Stomach (tissue), 9 donors: ENCODE results near the gene RAB3C. TPM values are rescaled to one million over a fixed set of nuclear protein-coding genes. Genes with fewer than 3 reads are reported as not detected.
A peak's percentile ranks its signal among the peaks of the same experiment; 100 is the strongest.

Source experiments
- DNase-seq, 2 donors: peaks; one replicate each; pipeline versions ENCODE4 v3.0.0 to v3.0.0-alpha.2; 2013 to 2019
- H3K27ac ChIP-seq, 5 donors: fragments of 200-600 bp in 4 of 5; sonication (generic) in 4 of 5; one replicate each; pipeline ENCODE4 v1.5.1; 2013 to 2019; ENCODE audit warnings: mild to moderate bottlenecking in 1 of 5, moderate library complexity in 1 of 5
- H3K27me3 ChIP-seq, 3 donors: fragments of 200-600 bp; sonication (generic); one replicate each; pipeline ENCODE4 v1.5.1; 2017 to 2019; ENCODE audit warnings: mixed run types in 1 of 3
- H3K36me3 ChIP-seq, 4 donors: fragments of 200-600 bp; sonication (generic); 1 replicate in 3 of 4; 2 replicates in 1 of 4; pipeline ENCODE4 v1.5.1; 2016 to 2019
- H3K4me1 ChIP-seq, 4 donors: fragments of 200-600 bp; sonication (generic); one replicate each; pipeline ENCODE4 v1.5.1; 2016 to 2019
- H3K4me3 ChIP-seq, 4 donors: fragments of 200-600 bp; sonication (generic) in 3 of 4; one replicate each; pipeline ENCODE4 v1.5.1; 2016 to 2019; ENCODE audit warnings: mild to moderate bottlenecking in 1 of 4
- H3K9me3 ChIP-seq, 4 donors: fragments of 200-600 bp; sonication (generic); one replicate each; pipeline ENCODE4 v1.5.1; 2016 to 2019
- CTCF ChIP-seq, 7 experiments: fragments of 450-650 bp in 4 of 7; fragments of 200-600 bp in 3 of 7; sonication (generic) in 3 of 7; IDR thresholded peaks; one replicate each; pipeline ENCODE4 v1.5.1; 2016 to 2019; ENCODE audit warnings: antibody characterized with exemption in 7 of 7, control low read depth in 2 of 7, mild to moderate bottlenecking in 1 of 7
- EP300 ChIP-seq: sonication (generic); formaldehyde crosslinking; IDR thresholded peaks from one replicate; pipeline ENCODE4 v1.6.1; 2017; ENCODE audit warnings: antibody characterized with exemption
- POLR2A ChIP-seq, 4 donors: fragments of 450-650 bp; IDR thresholded peaks; one replicate each; pipeline ENCODE4 v1.6.1; 2016; ENCODE audit warnings: antibody characterized with exemption in 4 of 4, control low read depth in 2 of 4, mild to moderate bottlenecking in 1 of 4, moderate library complexity in 1 of 4
- POLR2AphosphoS5 ChIP-seq, 3 donors: sonication (generic); formaldehyde crosslinking; IDR thresholded peaks; one replicate each; pipeline ENCODE4 v1.6.1; 2016; ENCODE audit warnings: antibody characterized with exemption in 3 of 3
- WGBS, 5 donors: extraction: QIAGEN DNeasy Blood & Tissue Kit in 3 of 5; methylation state at CpG; one replicate each; pipeline versions ENCODE4 v1.1.5 to v1.1.7; 2013 to 2018; 5-methylcytosine and 5-hydroxymethylcytosine counted together
- intact Hi-C: fragments of 100-400 bp; cut with DNase I; formaldehyde crosslinking; loops from one replicate; pipeline ENCODE4 v1.15.1; 2023; ENCODE audit warnings: low total_unique reads
- polyA plus RNA-seq, 3 donors: library from polyadenylated mRNA; stranded (reverse); fragments of 200-250 nt; gene quantifications; one replicate each; pipeline ENCODE4 v1.2.3, GENCODE V29; 2013
- total RNA-seq, 5 donors: library from RNA; depleted of rRNA; stranded (reverse); fragments of >200 nt; gene quantifications; one replicate each; pipeline versions ENCODE4 v1.1.0 to v1.2.3, GENCODE V29; 2014 to 2016
- donor health status: healthy with polysubstance abuse.
- donor health status: Bipolar disorder and iron deficiency.
- donor health status: healthy.

RAB3C gene
- total and polyA plus RNA-seq, 8 donors, result 0.31 to 7.9 (median 2.2) TPM; not detected in 3

- Histone ChIP-seq H3K9me3 (no peaks in the 10 kb centered on the region), H3K36me3 (no peaks in the 10 kb centered on the region), H3K27me3 (no peaks in the 10 kb centered on the region), H3K27ac (no peak overlapping the region), H3K4me3 (no peak overlapping the region), H3K4me1 (peaks cover 0 to 8% (median 3%) of the 10 kb centered on the region in 4 donors)
- no peak for DNase-seq
- TF ChIP-seq EP300 (no peak), CTCF (IDR thresholded peaks at IDR 0.05) (no peak), POLR2AphosphoS5 (IDR thresholded peaks at IDR 0.05) (no peak), POLR2A (IDR thresholded peaks at IDR 0.05) (no peak)
- WGBS, 5 donors, result 90 to 93% (median 92%) methylated on average over 5 of the region's 5 CpGs
- intact Hi-C loops, result no loop called here
These were observed 153.3 kb downstream of the RAB3C start for GRCh38 chr5:58736214-58736613.

GRCh38 chr5:58737671-58738070 lies 154.8 kb downstream of the RAB3C start:
- no peak for DNase-seq
- peaks cover 0 to 8% (median 3%) of the 10 kb centered on the region in 4 donors for H3K4me1 ChIP-seq
- H3K9me3 ChIP-seq, result no peaks in the 10 kb centered on the region
- no peaks in the 10 kb centered on the region for H3K36me3 ChIP-seq
- H3K4me3 ChIP-seq, result no peak overlapping the region
- intact Hi-C loops, result no loop called here
- H3K27ac ChIP-seq, result no peak overlapping the region
- H3K27me3 ChIP-seq, result no peaks in the 10 kb centered on the region
- TF ChIP-seq POLR2AphosphoS5 (IDR thresholded peaks at IDR 0.05) (no peak), EP300 (no peak), CTCF (IDR thresholded peaks at IDR 0.05) (no peak), POLR2A (IDR thresholded peaks at IDR 0.05) (no peak)

- Histone ChIP-seq H3K27ac (no peak overlapping the region), H3K9me3 (no peaks in the 10 kb centered on the region), H3K4me1 (peaks cover 0 to 8% (median 3%) of the 10 kb centered on the region in 4 donors), H3K27me3 (no peaks in the 10 kb centered on the region), H3K36me3 (no peaks in the 10 kb centered on the region), H3K4me3 (no peak overlapping the region)
- WGBS, 5 donors, result 38 to 61% (median 57%) methylated on average over 2 of the region's 2 CpGs
- no peak for TF ChIP-seq EP300
- TF ChIP-seq CTCF (IDR thresholded peaks at IDR 0.05), result no peak
- TF ChIP-seq POLR2A (IDR thresholded peaks at IDR 0.05), result no peak
- no peak for TF ChIP-seq POLR2AphosphoS5 (IDR thresholded peaks at IDR 0.05)
- DNase-seq, result peak in 1 of 2 donors; percentile 35
- intact Hi-C loops, result no loop called here
These were observed 155.5 kb downstream of the RAB3C start for GRCh38 chr5:58738336-58738735.

- WGBS, 5 donors, result 45 to 70% (median 56%) methylated on average over 2 of the region's 2 CpGs
These were observed 156.2 kb downstream of the RAB3C start for GRCh38 chr5:58739051-58739450.

More at GRCh38 chr5:58739051-58739450, 156.2 kb downstream of the RAB3C start:
- Histone ChIP-seq H3K27ac (no peak overlapping the region), H3K9me3 (no peaks in the 10 kb centered on the region), H3K4me3 (no peak overlapping the region), H3K36me3 (no peaks in the 10 kb centered on the region), H3K27me3 (no peaks in the 10 kb centered on the region), H3K4me1 (peaks cover 0 to 8% (median 3%) of the 10 kb centered on the region in 4 donors)
- intact Hi-C loops, result no loop called here
- no peak for DNase-seq
- TF ChIP-seq POLR2AphosphoS5 (IDR thresholded peaks at IDR 0.05), result no peak
- TF ChIP-seq EP300, result no peak
- no peak for TF ChIP-seq POLR2A (IDR thresholded peaks at IDR 0.05)
- no peak for TF ChIP-seq CTCF (IDR thresholded peaks at IDR 0.05)
